ENCODE measurements around the gene EPHA4.

EPHA4 gene

GRCh38 chr2:221439761-221440479, 132.2 kb downstream of the EPHA4 start:
- Histone ChIP-seq H3K9ac (ENCODE audit: low read length) (no peak overlapping the region), H3K4me2 (ENCODE audit: low read length) (no peak overlapping the region), H3K79me2 (ENCODE audit: low read length) (no peaks in the 10 kb centered on the region), H3K4me1 (ENCODE audit: low read length) (no peaks in the 10 kb centered on the region), H4K20me1 (ENCODE audit: insufficient read depth, low read length) (no peaks in the 10 kb centered on the region), H3K27me3 (ENCODE audit: low read depth, low read length) (no peaks in the 10 kb centered on the region), H3K36me3 (replicated peaks; ENCODE audit: low read depth, low read length) (no peaks in the 10 kb centered on the region), H3K27ac (ENCODE audit: low read length) (no peak overlapping the region), H3K9me3 (ENCODE audit: insufficient read depth, low read length) (no peaks in the 10 kb centered on the region), H2AFZ (ENCODE audit: low read depth, low read length) (no peak overlapping the region), H3K4me3 (ENCODE audit: low read length) (no peak overlapping the region)
- TF ChIP-seq EZH2phosphoT487 (IDR thresholded peaks at IDR 0.05; ENCODE audit: low read depth) = no peak
- no peak for TF ChIP-seq CTCF (IDR thresholded peaks at IDR 0.05; ENCODE audit: low read depth, low read length)

- H3K79me2 ChIP-seq (ENCODE audit: low read length) = no peaks in the 10 kb centered on the region
- no peak overlapping the region for H2AFZ ChIP-seq (ENCODE audit: low read depth, low read length)
- H3K4me1 ChIP-seq (ENCODE audit: low read length) = no peaks in the 10 kb centered on the region
- no peaks in the 10 kb centered on the region for H3K9me3 ChIP-seq (ENCODE audit: insufficient read depth, low read length)
- no peak overlapping the region for H3K27ac ChIP-seq (ENCODE audit: low read length)
- H4K20me1 ChIP-seq (ENCODE audit: insufficient read depth, low read length) = no peaks in the 10 kb centered on the region
- no peak overlapping the region for H3K9ac ChIP-seq (ENCODE audit: low read length)
- H3K4me2 ChIP-seq (ENCODE audit: low read length) = no peak overlapping the region
- no peaks in the 10 kb centered on the region for H3K27me3 ChIP-seq (ENCODE audit: low read depth, low read length)
- no peaks in the 10 kb centered on the region for H3K36me3 ChIP-seq (replicated peaks; ENCODE audit: low read depth, low read length)
- TF ChIP-seq CTCF (IDR thresholded peaks at IDR 0.05; ENCODE audit: low read depth, low read length) = no peak
- TF ChIP-seq EZH2phosphoT487 (IDR thresholded peaks at IDR 0.05; ENCODE audit: low read depth) = no peak
- H3K4me3 ChIP-seq (ENCODE audit: low read length) = no peak overlapping the region
Observed at GRCh38 chr2:221437056-221437455, 135.0 kb downstream of the EPHA4 start.

- no peak overlapping the region for H3K9ac ChIP-seq (ENCODE audit: low read length)
- TF ChIP-seq EZH2phosphoT487 (IDR thresholded peaks at IDR 0.05; ENCODE audit: low read depth) (no peak), CTCF (IDR thresholded peaks at IDR 0.05; ENCODE audit: low read depth, low read length) (no peak)
- H3K27ac ChIP-seq (ENCODE audit: low read length) = no peak overlapping the region
- H3K36me3 ChIP-seq (replicated peaks; ENCODE audit: low read depth, low read length) = no peaks in the 10 kb centered on the region
- no peaks in the 10 kb centered on the region for H4K20me1 ChIP-seq (ENCODE audit: insufficient read depth, low read length)
- H3K4me3 ChIP-seq (ENCODE audit: low read length) = no peak overlapping the region
- H2AFZ ChIP-seq (ENCODE audit: low read depth, low read length) = no peak overlapping the region
- H3K9me3 ChIP-seq (ENCODE audit: insufficient read depth, low read length) = no peaks in the 10 kb centered on the region
- H3K27me3 ChIP-seq (ENCODE audit: low read depth, low read length) = no peaks in the 10 kb centered on the region
- no peaks in the 10 kb centered on the region for H3K79me2 ChIP-seq (ENCODE audit: low read length)
- H3K4me1 ChIP-seq (ENCODE audit: low read length) = no peaks in the 10 kb centered on the region
- H3K4me2 ChIP-seq (ENCODE audit: low read length) = no peak overlapping the region
Observed at GRCh38 chr2:221435171-221435570, 136.9 kb downstream of the EPHA4 start.

GRCh38 chr2:221434142-221434541, 138.0 kb downstream of the EPHA4 start:
- H2AFZ ChIP-seq (ENCODE audit: low read depth, low read length) = no peak overlapping the region
- H3K79me2 ChIP-seq (ENCODE audit: low read length) = no peaks in the 10 kb centered on the region
- H3K4me1 ChIP-seq (ENCODE audit: low read length) = peaks cover 4% of the 10 kb centered on the region
- no peaks in the 10 kb centered on the region for H4K20me1 ChIP-seq (ENCODE audit: insufficient read depth, low read length)
- H3K27me3 ChIP-seq (ENCODE audit: low read depth, low read length) = no peaks in the 10 kb centered on the region
- TF ChIP-seq CTCF (IDR thresholded peaks at IDR 0.05; ENCODE audit: low read depth, low read length) (no peak), EZH2phosphoT487 (IDR thresholded peaks at IDR 0.05; ENCODE audit: low read depth) (no peak)
- no peak overlapping the region for H3K4me3 ChIP-seq (ENCODE audit: low read length)
- H3K9me3 ChIP-seq (ENCODE audit: insufficient read depth, low read length) = no peaks in the 10 kb centered on the region
- no peaks in the 10 kb centered on the region for H3K36me3 ChIP-seq (replicated peaks; ENCODE audit: low read depth, low read length)
- H3K27ac ChIP-seq (ENCODE audit: low read length) = no peak overlapping the region
- H3K9ac ChIP-seq (ENCODE audit: low read length) = no peak overlapping the region
- H3K4me2 ChIP-seq (ENCODE audit: low read length) = no peak overlapping the region
